Erythroblast (primary cell): Measurements from ENCODE around the gene VPS26B.

Experiments
- GATA1 ChIP-seq: IDR thresholded peaks from 2 replicates; pipeline ENCODE4 v1.6.1; 2011; ENCODE audit warnings: low read depth, mild to moderate bottlenecking, control low read depth, low read length, moderate library complexity
- POLR2A ChIP-seq: IDR thresholded peaks from 2 replicates; pipeline ENCODE4 v1.6.1; 2011; ENCODE audit warnings: mild to moderate bottlenecking, low read length

- no peak for TF ChIP-seq POLR2A
- TF ChIP-seq GATA1, result no peak
These were observed 23.8 kb upstream of the VPS26B start for GRCh38 chr11:134200688-134201087.
